SH-SY5Y (cell line): Measurements from ENCODE around the gene ZSCAN25.

Source experiments
- GATA2 ChIP-seq: IDR thresholded peaks from 2 replicates; pipeline ENCODE4 v1.6.1; 2011; ENCODE audit warnings: mild to moderate bottlenecking, low read depth, low read length
- GATA3 ChIP-seq: IDR thresholded peaks from 2 replicates; pipeline ENCODE4 v1.6.1; 2011; ENCODE audit warnings: low read depth, mild to moderate bottlenecking, low read length, moderate library complexity

DNA sequence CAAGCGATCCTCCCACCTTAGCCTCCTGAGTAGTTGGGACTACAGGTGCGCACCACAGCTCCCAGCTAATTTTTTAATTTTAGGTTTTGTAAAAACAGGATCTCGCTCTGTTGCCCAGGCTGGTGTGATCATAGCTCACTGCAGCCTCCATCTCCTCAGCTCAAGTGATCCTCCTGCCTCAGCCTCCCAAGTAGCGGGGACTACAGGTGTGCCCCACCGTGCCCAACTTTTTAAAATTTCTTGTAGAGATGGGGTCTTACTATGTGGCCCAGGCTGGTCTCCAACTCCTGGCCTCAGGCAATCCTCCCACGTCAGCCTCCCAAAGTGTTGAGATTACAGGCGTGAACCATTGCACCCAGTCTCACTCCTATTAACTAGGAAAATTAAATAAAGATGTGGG, 11.2 kb upstream of the ZSCAN25 start:
- TF ChIP-seq GATA3 (no peak), GATA2 (no peak)
